Measurements from ENCODE around the gene STYXL1.
A peak's percentile ranks its signal among the peaks of the same experiment; 100 is the strongest.
"Not testable (repeated sequence)": the region's sequence is repeated elsewhere in the genome, so short reads cannot be mapped to it uniquely, and the experiment has no call there.

STYXL1 gene

GRCh38 chr7:76065016-76065612 lies 17.3 kb upstream of the STYXL1 start:
- DNase-seq, result no peak

GRCh38 chr7:76064208-76064970 lies 16.6 kb upstream of the STYXL1 start:
- DNase-seq, result no peak

GRCh38 chr7:76063525-76063924 lies 15.7 kb upstream of the STYXL1 start:
- no peak for DNase-seq

- DNase-seq, result no peak
These were observed 15.3 kb upstream of the STYXL1 start for GRCh38 chr7:76063114-76063513.

- no peak for DNase-seq
These were observed 14.5 kb upstream of the STYXL1 start for GRCh38 chr7:76062254-76062653.

- no peak for DNase-seq
These were observed 13.0 kb upstream of the STYXL1 start for GRCh38 chr7:76060842-76061241.

GRCh38 chr7:76058745-76059144 lies 10.9 kb upstream of the STYXL1 start:
- DNase-seq, result not testable (repeated sequence)

- DNase-seq, result no peak
These were observed 10.0 kb upstream of the STYXL1 start for GRCh38 chr7:76057813-76058145.

- DNase-seq, result no peak
These were observed 9.5 kb upstream of the STYXL1 start for GRCh38 chr7:76057103-76057812.

GRCh38 chr7:76056241-76056640 lies 8.4 kb upstream of the STYXL1 start:
- DNase-seq, result no peak

GRCh38 chr7:76054123-76055120 lies 6.6 kb upstream of the STYXL1 start:
- DNase-seq, result peak; percentile 6

- no peak for DNase-seq
These were observed 5.7 kb upstream of the STYXL1 start for GRCh38 chr7:76053461-76053860.

- DNase-seq, result not testable (repeated sequence)
These were observed 4.9 kb upstream of the STYXL1 start for GRCh38 chr7:76052681-76053080.

GRCh38 chr7:76051840-76052239 lies 4.0 kb upstream of the STYXL1 start:
- DNase-seq, result no peak

GRCh38 chr7:76050545-76050944 lies 2.7 kb upstream of the STYXL1 start:
- no peak for DNase-seq

GRCh38 chr7:76049295-76049694 lies 1.5 kb upstream of the STYXL1 start:
- peak; percentile 12 for DNase-seq

- DNase-seq, result peak; percentile 3
These were observed 828 bp upstream of the STYXL1 start for GRCh38 chr7:76048668-76048988.

GRCh38 chr7:76047305-76047810 lies 442 bp downstream of the STYXL1 start:
- DNase-seq, result no peak

GRCh38 chr7:76044375-76044865 lies 3.4 kb downstream of the STYXL1 start:
- no peak for DNase-seq

- no peak for DNase-seq
These were observed 7.7 kb downstream of the STYXL1 start for GRCh38 chr7:76040126-76040525.

GRCh38 chr7:76037310-76037709 lies 10.5 kb downstream of the STYXL1 start:
- no peak for DNase-seq

- no peak for DNase-seq
These were observed 15.8 kb downstream of the STYXL1 start for GRCh38 chr7:76031964-76032363.

- peak; percentile 46 for DNase-seq
These were observed 18.1 kb downstream of the STYXL1 start for GRCh38 chr7:76029682-76030081.

All from NCI-H510A treated with DMSO at 0.1 percent for 48 hours (cell line).